Neural cell (in vitro differentiated cells): Measurements from ENCODE around the gene ATL1. TPM values are rescaled to one million over a fixed set of nuclear protein-coding genes. Genes with fewer than 3 reads are reported as not detected.

ENCODE experiments used
- H2AFZ ChIP-seq: fragments of 200-600, 300-800 bp; sonication (generic), shearing (Covaris generic); 2 replicates; pipeline ENCODE4 v1.6.0; 2014; ENCODE audit warnings: low read depth, mild to moderate bottlenecking, antibody characterized with exemption, low read length, moderate library complexity
- H3F3A ChIP-seq: fragments of 200-600 bp; shearing (Covaris generic); 2 replicates; pipeline ENCODE4 v1.6.1; 2016; ENCODE audit warnings: mild to moderate bottlenecking, moderate library complexity, mixed read lengths, antibody characterized with exemption, low read length; ENCODE audit not compliant: insufficient read depth, poor library complexity, severe bottlenecking
- H3K27ac ChIP-seq: fragments of 200-600, 300-800 bp; sonication (generic), shearing (Covaris generic); 2 replicates; pipeline ENCODE4 v1.5.1; 2014; ENCODE audit warnings: mild to moderate bottlenecking, low read length, moderate library complexity
- H3K27me3 ChIP-seq: fragments of 300-800, 200-600 bp; sonication (generic), shearing (Covaris generic); 2 replicates; pipeline ENCODE4 v1.6.0; 2014; ENCODE audit warnings: mild to moderate bottlenecking, low read depth, low read length, moderate library complexity; ENCODE audit not compliant: insufficient read depth
- H3K36me3 ChIP-seq: fragments of 300-800, 200-600 bp; sonication (generic), shearing (Covaris generic); 2 replicates; pipeline ENCODE4 v1.5.1; 2014; ENCODE audit warnings: mild to moderate bottlenecking, antibody characterized with exemption, low read length, moderate library complexity; ENCODE audit not compliant: insufficient read depth
- H3K4me2 ChIP-seq: fragments of 300-800, 200-600 bp; sonication (generic), shearing (Covaris generic); 2 replicates; pipeline ENCODE4 v1.6.0; 2014; ENCODE audit warnings: mild to moderate bottlenecking, low read length
- H3K4me3 ChIP-seq: fragments of 300-800, 200-600 bp; sonication (generic), shearing (Covaris generic); 2 replicates; pipeline ENCODE4 v1.5.1; 2014; ENCODE audit warnings: mild to moderate bottlenecking, low read length, moderate library complexity
- H3K79me2 ChIP-seq: fragments of 200-600 bp; shearing (Covaris generic); replicated peaks from 2 replicates; pipeline ENCODE4 v1.6.0; 2014; ENCODE audit warnings: mild to moderate bottlenecking, low read length, moderate library complexity; ENCODE audit not compliant: insufficient read depth
- H3K9ac ChIP-seq: fragments of 300-800, 200-600 bp; sonication (generic), shearing (Covaris generic); 2 replicates; pipeline ENCODE4 v1.6.1; 2016; ENCODE audit warnings: mild to moderate bottlenecking, low read length, mixed read lengths
- H3K9me2 ChIP-seq: fragments of 200-600 bp; shearing (Covaris generic); 2 replicates; pipeline ENCODE4 v1.6.1; 2016; ENCODE audit warnings: mild to moderate bottlenecking, low read length, mixed read lengths; ENCODE audit not compliant: insufficient read depth
- H3K9me3 ChIP-seq: fragments of 200-600, 300-800 bp; sonication (generic), shearing (Covaris generic); 2 replicates; pipeline ENCODE4 v1.6.1; 2016; ENCODE audit warnings: mild to moderate bottlenecking, mixed run types, low read length, moderate library complexity, mixed read lengths
- H4K20me1 ChIP-seq: fragments of 200-600 bp; shearing (Covaris generic); 2 replicates; pipeline ENCODE4 v1.6.1; 2016; ENCODE audit warnings: mild to moderate bottlenecking, mixed run types; ENCODE audit not compliant: insufficient read depth
- EP300 ChIP-seq: fragments of 450-650 bp; conservative IDR thresholded peaks from 2 replicates; pipeline ENCODE4 v1.6.1; 2014; ENCODE audit warnings: antibody characterized with exemption, mild to moderate bottlenecking, moderate library complexity; ENCODE audit not compliant: poor library complexity, severe bottlenecking
- EZH2 ChIP-seq: fragments of 200-600, 300-800 bp; shearing (Covaris generic), sonication (generic); IDR thresholded peaks from 2 replicates; pipeline ENCODE4 v1.6.1; 2014; ENCODE audit warnings: antibody characterized with exemption, low read length, borderline replicate concordance, mild to moderate bottlenecking; ENCODE audit not compliant: insufficient read depth, poor library complexity, severe bottlenecking
- MXI1 ChIP-seq: fragments of 450-650 bp; conservative IDR thresholded peaks from 2 replicates; pipeline ENCODE4 v1.6.1; 2014; ENCODE audit warnings: antibody characterized with exemption, mild to moderate bottlenecking; ENCODE audit not compliant: poor library complexity, severe bottlenecking
- POLR2AphosphoS5 ChIP-seq: IDR thresholded peaks from 2 replicates; pipeline ENCODE4 v1.6.1; 2012
- RAD21 ChIP-seq: fragments of 450-650 bp; conservative IDR thresholded peaks from 2 replicates; pipeline ENCODE4 v1.6.1; 2014; ENCODE audit warnings: antibody characterized with exemption, mild to moderate bottlenecking, moderate library complexity
- SMC3 ChIP-seq: fragments of 450-650 bp; conservative IDR thresholded peaks from 2 replicates; pipeline ENCODE4 v1.6.1; 2014; ENCODE audit warnings: antibody characterized with exemption, mild to moderate bottlenecking, moderate library complexity; ENCODE audit not compliant: poor library complexity
- TAF1 ChIP-seq: IDR thresholded peaks from 2 replicates; pipeline ENCODE4 v1.6.1; 2012; ENCODE audit warnings: low read depth
- polyA plus RNA-seq: library from polyadenylated mRNA; depleted of rRNA; stranded (reverse); fragments of >200 nt; gene quantifications from 2 replicates; pipeline ENCODE4 v1.2.3, GENCODE V29; 2014
- TF ChIP-seq, protein P1 (sequence below): fragments of 450-650 bp; IDR thresholded peaks from 2 replicates; pipeline ENCODE4 v1.5.1; 2014; ENCODE audit warnings: antibody characterized with exemption, mild to moderate bottlenecking, moderate library complexity; ENCODE audit not compliant: poor library complexity, severe bottlenecking
- TF ChIP-seq, protein P2 (sequence below): IDR thresholded peaks from 2 replicates; pipeline ENCODE4 v1.6.1; 2012; ENCODE audit warnings: borderline replicate concordance

Gene ATL1
- polyA plus RNA-seq, 1 donor from 2014 or later: 70.4 TPM

DNA sequence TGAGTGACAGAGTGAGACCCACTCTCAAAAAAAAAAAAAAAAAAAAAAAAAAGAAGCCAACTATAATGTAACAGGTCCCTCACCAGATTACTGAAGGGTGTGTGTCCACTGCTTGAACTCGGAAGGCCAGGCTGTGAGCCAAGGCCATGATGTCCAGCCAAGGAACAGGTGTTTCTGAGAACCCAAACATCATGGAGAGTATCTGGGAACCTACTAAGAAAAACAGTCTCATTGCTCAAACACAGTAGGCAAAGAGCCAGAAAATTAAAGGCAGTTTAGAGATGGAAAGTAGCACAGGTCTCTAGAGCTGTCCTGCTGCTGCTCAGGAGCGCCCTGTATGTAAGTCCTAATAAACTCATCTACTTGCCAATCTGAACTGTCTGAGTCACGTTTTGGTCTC is 15.0 kb upstream of the ATL1 start:
- no peak overlapping the region for H3K4me3 ChIP-seq
- H3K27ac ChIP-seq: no peak overlapping the region
- no peaks in the 10 kb centered on the region for H3F3A ChIP-seq
- no peaks in the 10 kb centered on the region for H3K9me2 ChIP-seq
- H3K9me3 ChIP-seq: no peaks in the 10 kb centered on the region
- H3K27me3 ChIP-seq: no peaks in the 10 kb centered on the region
- H3K36me3 ChIP-seq: no peaks in the 10 kb centered on the region
- H4K20me1 ChIP-seq: no peaks in the 10 kb centered on the region
- H3K79me2 ChIP-seq: no peaks in the 10 kb centered on the region
- H3K4me2 ChIP-seq: no peak overlapping the region
- no peak for TF ChIP-seq EZH2
- H2AFZ ChIP-seq: no peak overlapping the region
- H3K9ac ChIP-seq: no peak overlapping the region

- H3K27ac ChIP-seq: no peak overlapping the region
- no peak overlapping the region for H2AFZ ChIP-seq
- TF ChIP-seq SMC3: no peak
- no peak for TF ChIP-seq EP300
- TF ChIP-seq TAF1: no peak
- TF ChIP-seq, protein P1, sequence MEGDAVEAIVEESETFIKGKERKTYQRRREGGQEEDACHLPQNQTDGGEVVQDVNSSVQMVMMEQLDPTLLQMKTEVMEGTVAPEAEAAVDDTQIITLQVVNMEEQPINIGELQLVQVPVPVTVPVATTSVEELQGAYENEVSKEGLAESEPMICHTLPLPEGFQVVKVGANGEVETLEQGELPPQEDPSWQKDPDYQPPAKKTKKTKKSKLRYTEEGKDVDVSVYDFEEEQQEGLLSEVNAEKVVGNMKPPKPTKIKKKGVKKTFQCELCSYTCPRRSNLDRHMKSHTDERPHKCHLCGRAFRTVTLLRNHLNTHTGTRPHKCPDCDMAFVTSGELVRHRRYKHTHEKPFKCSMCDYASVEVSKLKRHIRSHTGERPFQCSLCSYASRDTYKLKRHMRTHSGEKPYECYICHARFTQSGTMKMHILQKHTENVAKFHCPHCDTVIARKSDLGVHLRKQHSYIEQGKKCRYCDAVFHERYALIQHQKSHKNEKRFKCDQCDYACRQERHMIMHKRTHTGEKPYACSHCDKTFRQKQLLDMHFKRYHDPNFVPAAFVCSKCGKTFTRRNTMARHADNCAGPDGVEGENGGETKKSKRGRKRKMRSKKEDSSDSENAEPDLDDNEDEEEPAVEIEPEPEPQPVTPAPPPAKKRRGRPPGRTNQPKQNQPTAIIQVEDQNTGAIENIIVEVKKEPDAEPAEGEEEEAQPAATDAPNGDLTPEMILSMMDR: no peak
- no peak for TF ChIP-seq EZH2
- no peak for TF ChIP-seq MXI1
- TF ChIP-seq, protein P2, sequence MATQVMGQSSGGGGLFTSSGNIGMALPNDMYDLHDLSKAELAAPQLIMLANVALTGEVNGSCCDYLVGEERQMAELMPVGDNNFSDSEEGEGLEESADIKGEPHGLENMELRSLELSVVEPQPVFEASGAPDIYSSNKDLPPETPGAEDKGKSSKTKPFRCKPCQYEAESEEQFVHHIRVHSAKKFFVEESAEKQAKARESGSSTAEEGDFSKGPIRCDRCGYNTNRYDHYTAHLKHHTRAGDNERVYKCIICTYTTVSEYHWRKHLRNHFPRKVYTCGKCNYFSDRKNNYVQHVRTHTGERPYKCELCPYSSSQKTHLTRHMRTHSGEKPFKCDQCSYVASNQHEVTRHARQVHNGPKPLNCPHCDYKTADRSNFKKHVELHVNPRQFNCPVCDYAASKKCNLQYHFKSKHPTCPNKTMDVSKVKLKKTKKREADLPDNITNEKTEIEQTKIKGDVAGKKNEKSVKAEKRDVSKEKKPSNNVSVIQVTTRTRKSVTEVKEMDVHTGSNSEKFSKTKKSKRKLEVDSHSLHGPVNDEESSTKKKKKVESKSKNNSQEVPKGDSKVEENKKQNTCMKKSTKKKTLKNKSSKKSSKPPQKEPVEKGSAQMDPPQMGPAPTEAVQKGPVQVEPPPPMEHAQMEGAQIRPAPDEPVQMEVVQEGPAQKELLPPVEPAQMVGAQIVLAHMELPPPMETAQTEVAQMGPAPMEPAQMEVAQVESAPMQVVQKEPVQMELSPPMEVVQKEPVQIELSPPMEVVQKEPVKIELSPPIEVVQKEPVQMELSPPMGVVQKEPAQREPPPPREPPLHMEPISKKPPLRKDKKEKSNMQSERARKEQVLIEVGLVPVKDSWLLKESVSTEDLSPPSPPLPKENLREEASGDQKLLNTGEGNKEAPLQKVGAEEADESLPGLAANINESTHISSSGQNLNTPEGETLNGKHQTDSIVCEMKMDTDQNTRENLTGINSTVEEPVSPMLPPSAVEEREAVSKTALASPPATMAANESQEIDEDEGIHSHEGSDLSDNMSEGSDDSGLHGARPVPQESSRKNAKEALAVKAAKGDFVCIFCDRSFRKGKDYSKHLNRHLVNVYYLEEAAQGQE: no peak
- no peak for TF ChIP-seq RAD21
- TF ChIP-seq POLR2AphosphoS5: no peak
Measured at GRCh38 chr14:50545618-50546017, 14.3 kb upstream of the ATL1 start.

DNA sequence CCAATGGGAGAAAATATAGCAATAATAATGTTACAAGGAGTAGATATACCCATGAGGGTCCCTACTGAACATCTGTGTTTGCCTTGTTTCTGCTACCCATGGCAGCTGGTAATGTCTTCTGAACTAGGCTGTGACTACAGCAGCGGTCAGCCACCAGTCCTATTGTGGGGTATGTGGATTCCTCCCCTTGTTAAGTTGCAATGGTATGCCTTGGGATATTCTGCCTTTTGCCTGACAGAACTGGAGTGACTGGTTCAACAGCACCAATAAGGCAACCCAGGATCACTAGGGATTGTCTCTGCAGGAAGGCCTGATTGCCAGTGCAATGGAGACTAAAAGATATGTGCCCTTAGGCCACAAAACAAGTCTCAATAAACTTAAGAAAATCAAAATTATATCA is 9.7 kb upstream of the ATL1 start:
- no peaks in the 10 kb centered on the region for H3K9me3 ChIP-seq
- H3K27me3 ChIP-seq: no peaks in the 10 kb centered on the region
- TF ChIP-seq SMC3 (no peak), EP300 (no peak), MXI1 (no peak), TAF1 (no peak)
- TF ChIP-seq, protein P1: no peak
- TF ChIP-seq, protein P2: no peak
- no peak overlapping the region for H2AFZ ChIP-seq
- no peaks in the 10 kb centered on the region for H4K20me1 ChIP-seq
- no peak overlapping the region for H3K4me2 ChIP-seq
- H3K36me3 ChIP-seq: no peaks in the 10 kb centered on the region
- H3K4me3 ChIP-seq: no peak overlapping the region
- H3K9me2 ChIP-seq: no peaks in the 10 kb centered on the region
- no peak overlapping the region for H3K27ac ChIP-seq
- H3K9ac ChIP-seq: no peak overlapping the region
- no peaks in the 10 kb centered on the region for H3F3A ChIP-seq
- H3K79me2 ChIP-seq: no peaks in the 10 kb centered on the region

More at GRCh38 chr14:50545618-50546017, 14.3 kb upstream of the ATL1 start:
- Histone ChIP-seq H3F3A (no peaks in the 10 kb centered on the region), H3K9ac (no peak overlapping the region), H3K4me3 (no peak overlapping the region), H3K9me3 (no peaks in the 10 kb centered on the region), H3K9me2 (no peaks in the 10 kb centered on the region), H3K27me3 (no peaks in the 10 kb centered on the region), H3K4me2 (no peak overlapping the region), H3K79me2 (no peaks in the 10 kb centered on the region), H4K20me1 (no peaks in the 10 kb centered on the region), H3K36me3 (no peaks in the 10 kb centered on the region)
